HG03565 (cell line): ENCODE results near the gene OR6C70.

ENCODE experiments used
- ATAC-seq: cut with Tn5 transposase; IDR thresholded peaks from one replicate; pipeline ENCODE4 v1.9.1; 2021; ENCODE audit warnings: mild to moderate bottlenecking, moderate library complexity; ENCODE audit not compliant: unreplicated experiment

The OR6C70 gene

DNA sequence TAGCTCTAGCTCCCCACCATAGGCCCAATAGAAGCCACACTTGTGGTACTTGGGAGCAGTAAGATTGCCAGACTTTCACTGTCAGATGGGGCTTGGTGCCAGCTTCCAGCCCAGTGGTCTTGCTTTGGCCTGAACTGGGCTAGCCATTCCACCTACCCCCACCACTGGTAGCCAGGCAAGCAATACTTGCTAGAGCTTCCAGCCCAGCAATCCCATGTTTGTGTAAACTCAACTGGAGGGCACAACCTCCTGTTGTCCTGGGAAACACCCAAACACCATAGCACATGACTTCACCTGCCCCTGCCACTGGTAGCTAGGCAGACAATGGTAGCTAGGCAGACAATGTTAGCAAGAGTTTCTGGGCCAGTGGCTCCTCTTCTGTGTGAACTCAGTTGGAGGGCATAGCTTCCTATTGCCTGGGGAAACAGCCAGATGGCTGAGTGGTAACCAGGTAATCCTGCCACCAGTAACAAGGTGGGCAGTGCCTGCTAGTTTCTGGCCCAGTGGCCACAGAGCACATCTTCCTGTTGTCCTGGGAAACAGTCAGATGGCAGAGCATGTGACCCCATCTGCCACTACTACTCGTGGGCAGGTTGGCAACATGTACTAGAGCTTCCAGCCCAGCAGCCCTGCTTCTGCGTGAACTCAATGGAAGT is 49.5 kb downstream of the OR6C70 start:
- ATAC-seq: no peak
